Esophagus squamous epithelium (tissue), 4 donors: ENCODE results near the gene EML1.

ENCODE experiments used
- POLR2A ChIP-seq, 4 donors: fragments of 450-650 bp; IDR thresholded peaks; one replicate each; pipeline ENCODE4 v1.6.1; 2017; ENCODE audit warnings: antibody characterized with exemption in 4 of 4, mild to moderate bottlenecking in 4 of 4, moderate library complexity in 3 of 4
- TF ChIP-seq, protein P1 (sequence below), 6 experiments: fragments of 450-650 bp in 4 of 6; fragments of 200-600 bp in 2 of 6; sonication (generic) in 2 of 6; IDR thresholded peaks; one replicate each; pipeline ENCODE4 v1.5.1; 2016 to 2019; ENCODE audit warnings: antibody characterized with exemption in 6 of 6, mild to moderate bottlenecking in 4 of 6, moderate library complexity in 4 of 6

DNA sequence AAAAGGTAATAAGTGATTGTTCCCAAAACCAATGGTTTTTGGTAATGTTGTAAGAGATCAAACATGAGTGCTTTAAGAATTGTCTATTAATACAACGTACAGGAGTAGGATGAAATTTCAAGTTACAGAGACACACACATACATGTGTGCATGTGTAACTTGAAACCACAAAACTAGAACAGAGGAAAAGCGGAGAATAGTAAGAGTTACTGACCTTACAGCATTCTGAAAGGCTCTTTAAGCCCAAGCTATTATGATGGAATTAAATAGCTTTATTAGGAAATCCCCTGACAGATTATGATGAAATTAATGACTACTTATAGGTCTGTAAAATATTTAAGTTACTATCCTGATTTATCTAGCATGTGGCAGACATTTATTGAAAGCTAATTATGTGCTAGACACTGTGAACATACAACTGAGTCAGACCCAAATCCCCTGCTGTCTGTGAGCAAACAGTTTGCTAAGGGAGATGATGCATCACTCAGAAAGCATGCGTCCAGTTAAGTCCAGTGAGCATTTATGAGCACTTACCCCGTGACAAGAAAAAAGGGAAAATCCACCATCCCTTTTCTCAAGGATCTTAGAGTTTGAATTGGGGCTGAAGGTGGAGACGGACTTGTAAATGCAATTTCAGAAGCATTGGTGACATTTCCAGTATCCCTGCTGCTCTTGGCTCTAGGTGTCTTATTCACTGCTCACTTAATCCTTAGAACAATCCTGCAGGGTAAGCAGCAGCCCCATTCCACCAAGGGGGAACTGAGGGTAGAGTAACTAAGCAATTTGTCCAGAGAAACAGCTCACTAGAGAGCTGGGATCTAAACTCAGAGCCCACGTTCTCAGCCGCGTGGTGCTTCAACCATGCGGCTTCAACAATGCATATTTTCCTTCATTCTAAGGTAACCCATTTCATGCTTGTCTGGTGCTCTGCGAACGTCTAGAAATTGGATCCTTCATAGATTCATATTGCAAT is 117.4 kb downstream of the EML1 start:
- TF ChIP-seq, protein P1, sequence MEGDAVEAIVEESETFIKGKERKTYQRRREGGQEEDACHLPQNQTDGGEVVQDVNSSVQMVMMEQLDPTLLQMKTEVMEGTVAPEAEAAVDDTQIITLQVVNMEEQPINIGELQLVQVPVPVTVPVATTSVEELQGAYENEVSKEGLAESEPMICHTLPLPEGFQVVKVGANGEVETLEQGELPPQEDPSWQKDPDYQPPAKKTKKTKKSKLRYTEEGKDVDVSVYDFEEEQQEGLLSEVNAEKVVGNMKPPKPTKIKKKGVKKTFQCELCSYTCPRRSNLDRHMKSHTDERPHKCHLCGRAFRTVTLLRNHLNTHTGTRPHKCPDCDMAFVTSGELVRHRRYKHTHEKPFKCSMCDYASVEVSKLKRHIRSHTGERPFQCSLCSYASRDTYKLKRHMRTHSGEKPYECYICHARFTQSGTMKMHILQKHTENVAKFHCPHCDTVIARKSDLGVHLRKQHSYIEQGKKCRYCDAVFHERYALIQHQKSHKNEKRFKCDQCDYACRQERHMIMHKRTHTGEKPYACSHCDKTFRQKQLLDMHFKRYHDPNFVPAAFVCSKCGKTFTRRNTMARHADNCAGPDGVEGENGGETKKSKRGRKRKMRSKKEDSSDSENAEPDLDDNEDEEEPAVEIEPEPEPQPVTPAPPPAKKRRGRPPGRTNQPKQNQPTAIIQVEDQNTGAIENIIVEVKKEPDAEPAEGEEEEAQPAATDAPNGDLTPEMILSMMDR (IDR thresholded peaks at IDR 0.05), result no peak
- TF ChIP-seq POLR2A (IDR thresholded peaks at IDR 0.05), result no peak
